HEK293 (cell line): ENCODE measurements around the gene FBXW5.

Source experiments
- ATF2 ChIP-seq: fragments of 450-650 bp; formaldehyde crosslinking; IDR thresholded peaks from 2 replicates; pipeline ENCODE4 v1.5.1; 2016; ENCODE audit warnings: missing biosample characterization, missing genetic modification characterization, low read depth
- HOXA7 ChIP-seq: sonication (generic); formaldehyde crosslinking; IDR thresholded peaks from 2 replicates; pipeline ENCODE4 v1.8.1; 2022; ENCODE audit warnings: missing genetic modification reagents, borderline replicate concordance
- HOXC10 ChIP-seq: sonication (generic); formaldehyde crosslinking; IDR thresholded peaks from 2 replicates; pipeline ENCODE4 v1.8.1; 2023; ENCODE audit warnings: mild to moderate bottlenecking, missing genetic modification reagents
- IKZF3 ChIP-seq: fragments of 450-650 bp; IDR thresholded peaks from 2 replicates; pipeline ENCODE4 v1.5.0; 2018; ENCODE audit warnings: missing biosample characterization, mild to moderate bottlenecking, missing genetic modification characterization, moderate library complexity
- KLF10 ChIP-seq: fragments of 450-650 bp; IDR thresholded peaks from 2 replicates; pipeline ENCODE4 v1.5.1; 2018; ENCODE audit warnings: missing biosample characterization, mild to moderate bottlenecking, missing genetic modification characterization
- KLF9 ChIP-seq: fragments of 450-650 bp; formaldehyde crosslinking; IDR thresholded peaks from 2 replicates; pipeline ENCODE4 v1.5.1; 2016; ENCODE audit warnings: missing biosample characterization, missing genetic modification characterization, low read depth
- MEIS1 ChIP-seq: sonication (generic); formaldehyde crosslinking; IDR thresholded peaks from 2 replicates; pipeline ENCODE4 v1.8.1; 2022; ENCODE audit warnings: missing genetic modification reagents, mild to moderate bottlenecking, borderline replicate concordance
- MZF1 ChIP-seq: fragments of 450-650 bp; formaldehyde crosslinking; IDR thresholded peaks from 2 replicates; pipeline ENCODE4 v1.5.1; 2017; ENCODE audit warnings: missing biosample characterization, missing genetic modification characterization, borderline replicate concordance
- PBX3 ChIP-seq: sonication (generic); formaldehyde crosslinking; IDR thresholded peaks from 2 replicates; pipeline ENCODE4 v1.8.1; 2022; ENCODE audit warnings: mild to moderate bottlenecking, moderate library complexity, missing genetic modification reagents
- RBAK ChIP-seq: fragments of 450-650 bp; formaldehyde crosslinking; IDR thresholded peaks from 2 replicates; pipeline ENCODE4 v1.5.1; 2016; ENCODE audit warnings: missing biosample characterization, missing genetic modification characterization
- SCRT2 ChIP-seq: fragments of 450-650 bp; formaldehyde crosslinking; IDR thresholded peaks from 2 replicates; pipeline ENCODE4 v1.5.1; 2016; ENCODE audit warnings: missing biosample characterization, missing genetic modification characterization
- ZFP69B ChIP-seq: fragments of 450-650 bp; formaldehyde crosslinking; IDR thresholded peaks from 2 replicates; pipeline ENCODE4 v1.5.1; 2016; ENCODE audit warnings: missing biosample characterization, missing genetic modification characterization
- ZNF112 ChIP-seq: fragments of 450-650 bp; formaldehyde crosslinking; IDR thresholded peaks from 2 replicates; pipeline ENCODE4 v1.5.0; 2017; ENCODE audit warnings: missing biosample characterization, missing genetic modification characterization
- ZNF138 ChIP-seq: fragments of 450-650 bp; formaldehyde crosslinking; IDR thresholded peaks from 2 replicates; pipeline ENCODE4 v1.5.1; 2016; ENCODE audit warnings: missing biosample characterization, missing genetic modification characterization, borderline replicate concordance
- ZNF16 ChIP-seq: fragments of 450-650 bp; formaldehyde crosslinking; IDR thresholded peaks from 2 replicates; pipeline ENCODE4 v1.5.1; 2016; ENCODE audit warnings: low read depth, missing biosample characterization, missing genetic modification characterization
- ZNF214 ChIP-seq: fragments of 450-650 bp; formaldehyde crosslinking; IDR thresholded peaks from 2 replicates; pipeline ENCODE4 v1.5.1; 2017; ENCODE audit warnings: missing biosample characterization, mild to moderate bottlenecking, missing genetic modification characterization, borderline replicate concordance
- ZNF221 ChIP-seq: fragments of 450-650 bp; formaldehyde crosslinking; IDR thresholded peaks from 2 replicates; pipeline ENCODE4 v1.5.1; 2017; ENCODE audit warnings: missing biosample characterization, missing genetic modification characterization, borderline replicate concordance
- ZNF24 ChIP-seq: fragments of 450-650 bp; formaldehyde crosslinking; IDR thresholded peaks from 2 replicates; pipeline ENCODE4 v1.5.1; 2016; ENCODE audit warnings: missing biosample characterization, missing genetic modification characterization
- ZNF248 ChIP-seq: fragments of 450-650 bp; formaldehyde crosslinking; IDR thresholded peaks from 2 replicates; pipeline ENCODE4 v1.5.1; 2017; ENCODE audit warnings: missing biosample characterization, missing genetic modification characterization
- ZNF292 ChIP-seq: fragments of 450-650 bp; formaldehyde crosslinking; IDR thresholded peaks from 2 replicates; pipeline ENCODE4 v1.5.1; 2016; ENCODE audit warnings: low read depth, missing biosample characterization, missing genetic modification characterization, borderline replicate concordance
- ZNF302 ChIP-seq: fragments of 450-650 bp; formaldehyde crosslinking; IDR thresholded peaks from 2 replicates; pipeline ENCODE4 v1.5.1; 2016; ENCODE audit warnings: missing biosample characterization, missing genetic modification characterization, low read depth
- ZNF426 ChIP-seq: fragments of 450-650 bp; formaldehyde crosslinking; IDR thresholded peaks from 2 replicates; pipeline ENCODE4 v1.5.1; 2017; ENCODE audit warnings: missing biosample characterization, missing genetic modification characterization, mild to moderate bottlenecking, inconsistent platforms, moderate library complexity
- ZNF449 ChIP-seq: fragments of 450-650 bp; formaldehyde crosslinking; IDR thresholded peaks from 2 replicates; pipeline ENCODE4 v1.5.1; 2017; ENCODE audit warnings: missing biosample characterization, mild to moderate bottlenecking, missing genetic modification characterization, moderate library complexity
- ZNF626 ChIP-seq: fragments of 450-650 bp; sonication (Bioruptor Pico); formaldehyde crosslinking; IDR thresholded peaks from 2 replicates; pipeline ENCODE4 v1.5.1; 2018; ENCODE audit warnings: missing biosample characterization, missing genetic modification characterization, inconsistent platforms
- ZNF629 ChIP-seq: fragments of 450-650 bp; formaldehyde crosslinking; IDR thresholded peaks from 2 replicates; pipeline ENCODE4 v1.5.1; 2017; ENCODE audit warnings: missing biosample characterization, missing genetic modification characterization
- ZNF776 ChIP-seq: fragments of 450-650 bp; formaldehyde crosslinking; IDR thresholded peaks from 2 replicates; pipeline ENCODE4 v1.5.0; 2017; ENCODE audit warnings: missing biosample characterization, missing genetic modification characterization, borderline replicate concordance
- ZNF791 ChIP-seq: fragments of 450-650 bp; formaldehyde crosslinking; IDR thresholded peaks from 2 replicates; pipeline ENCODE4 v1.5.1; 2016; ENCODE audit warnings: missing biosample characterization, missing genetic modification characterization
- ZNF830 ChIP-seq: fragments of 450-650 bp; IDR thresholded peaks from 2 replicates; pipeline ENCODE4 v1.5.0; 2018; ENCODE audit warnings: missing biosample characterization, missing genetic modification characterization, low read depth, mild to moderate bottlenecking, moderate library complexity
- ZSCAN4 ChIP-seq: fragments of 450-650 bp; formaldehyde crosslinking; IDR thresholded peaks from 2 replicates; pipeline ENCODE4 v1.5.1; 2017; ENCODE audit warnings: missing biosample characterization, missing genetic modification characterization
- TF ChIP-seq, protein P1 (sequence below): fragments of 450-650 bp; formaldehyde crosslinking; IDR thresholded peaks from 2 replicates; pipeline ENCODE4 v1.5.1; 2016; ENCODE audit warnings: missing biosample characterization, missing genetic modification characterization
- TF ChIP-seq, protein P2 (sequence below): fragments of 450-650 bp; formaldehyde crosslinking; IDR thresholded peaks from 2 replicates; pipeline ENCODE4 v1.5.1; 2017; ENCODE audit warnings: missing biosample characterization, missing genetic modification characterization

FBXW5 gene

DNA sequence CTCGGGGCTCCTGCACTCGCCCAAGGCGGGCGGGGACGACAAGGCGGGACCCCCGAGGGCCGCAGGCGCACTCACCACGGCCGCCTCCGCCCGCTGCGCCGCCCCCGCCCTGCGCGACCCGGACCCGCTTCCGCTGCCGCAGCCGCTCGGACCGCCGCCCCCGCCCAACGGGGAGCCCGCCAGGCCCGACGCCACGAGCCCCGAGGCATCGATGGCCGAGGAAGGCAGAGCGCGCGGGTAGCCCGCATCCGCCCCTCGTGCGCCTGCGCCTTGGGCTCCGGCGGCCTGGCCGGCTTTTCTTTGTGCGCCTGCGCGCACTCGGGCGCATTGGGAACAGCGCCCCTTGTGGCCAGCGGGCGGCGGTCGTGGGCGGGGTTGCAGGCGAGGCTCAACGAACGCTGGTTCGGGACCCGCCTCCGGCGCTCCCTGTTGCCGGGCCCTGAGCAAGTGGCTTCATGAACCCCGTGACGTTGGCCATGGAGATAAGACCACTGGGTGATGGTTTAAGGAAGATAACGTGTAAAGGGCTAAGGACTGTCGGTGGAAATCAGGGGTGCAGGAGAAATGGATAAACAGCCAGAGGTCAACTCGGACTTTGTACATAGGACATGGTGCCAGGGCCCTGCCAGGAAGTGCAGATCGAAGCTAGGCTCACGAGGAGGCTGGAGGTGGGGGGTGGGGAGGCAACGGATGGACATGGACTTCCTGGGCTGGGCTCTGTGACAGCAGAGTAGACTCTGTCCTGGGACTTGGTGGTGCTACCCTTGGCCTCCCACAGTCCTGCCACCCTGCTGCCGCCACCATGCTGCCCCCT is at the start of gene FBXW5, which contains the start of gene C8G (continued):
- TF ChIP-seq ATF2 (tag by site-specific recombination) (no peak), ZNF214 (no peak), ZNF112 (tag by site-specific recombination) (no peak), MZF1 (tag by site-specific recombination) (no peak), ZNF426 (tag by site-specific recombination) (no peak), ZNF629 (tag by site-specific recombination) (peak; percentile 50), SCRT2 (tag by site-specific recombination) (peak; percentile 73), ZSCAN4 (tag by site-specific recombination) (no peak), ZNF16 (no peak), PBX3 (CRISPR knock-in tag) (no peak), ZFP69B (0 out of 2 replicates have a peak, but pooled peaks have one; percentile 17), ZNF449 (tag by site-specific recombination) (no peak), HOXA7 (no peak), MEIS1 (CRISPR knock-in tag) (no peak), KLF10 (peak; percentile 75; the same call in 1 of the 2 replicates), ZNF221 (tag by site-specific recombination) (no peak), ZNF248 (no peak), ZNF791 (tag by site-specific recombination) (no peak), ZNF302 (no peak), ZNF776 (no peak), ZNF626 (tag by site-specific recombination) (no peak), ZNF830 (tag by site-specific recombination) (no peak), HOXC10 (CRISPR knock-in tag) (no peak), ZNF292 (tag by site-specific recombination) (no peak), KLF9 (tag by site-specific recombination) (peak; percentile 93), ZNF24 (peak; percentile 53; the same call in 1 of the 2 replicates), RBAK (tag by site-specific recombination) (no peak), ZNF138 (no peak), IKZF3 (tag by site-specific recombination) (0 out of 2 replicates have a peak, but pooled peaks have one; percentile 4)
- TF ChIP-seq, protein P1, sequence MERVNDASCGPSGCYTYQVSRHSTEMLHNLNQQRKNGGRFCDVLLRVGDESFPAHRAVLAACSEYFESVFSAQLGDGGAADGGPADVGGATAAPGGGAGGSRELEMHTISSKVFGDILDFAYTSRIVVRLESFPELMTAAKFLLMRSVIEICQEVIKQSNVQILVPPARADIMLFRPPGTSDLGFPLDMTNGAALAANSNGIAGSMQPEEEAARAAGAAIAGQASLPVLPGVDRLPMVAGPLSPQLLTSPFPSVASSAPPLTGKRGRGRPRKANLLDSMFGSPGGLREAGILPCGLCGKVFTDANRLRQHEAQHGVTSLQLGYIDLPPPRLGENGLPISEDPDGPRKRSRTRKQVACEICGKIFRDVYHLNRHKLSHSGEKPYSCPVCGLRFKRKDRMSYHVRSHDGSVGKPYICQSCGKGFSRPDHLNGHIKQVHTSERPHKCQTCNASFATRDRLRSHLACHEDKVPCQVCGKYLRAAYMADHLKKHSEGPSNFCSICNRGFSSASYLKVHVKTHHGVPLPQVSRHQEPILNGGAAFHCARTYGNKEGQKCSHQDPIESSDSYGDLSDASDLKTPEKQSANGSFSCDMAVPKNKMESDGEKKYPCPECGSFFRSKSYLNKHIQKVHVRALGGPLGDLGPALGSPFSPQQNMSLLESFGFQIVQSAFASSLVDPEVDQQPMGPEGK (tag by site-specific recombination): peak; percentile 46; the same call in 1 of the 2 replicates
- TF ChIP-seq, protein P2, sequence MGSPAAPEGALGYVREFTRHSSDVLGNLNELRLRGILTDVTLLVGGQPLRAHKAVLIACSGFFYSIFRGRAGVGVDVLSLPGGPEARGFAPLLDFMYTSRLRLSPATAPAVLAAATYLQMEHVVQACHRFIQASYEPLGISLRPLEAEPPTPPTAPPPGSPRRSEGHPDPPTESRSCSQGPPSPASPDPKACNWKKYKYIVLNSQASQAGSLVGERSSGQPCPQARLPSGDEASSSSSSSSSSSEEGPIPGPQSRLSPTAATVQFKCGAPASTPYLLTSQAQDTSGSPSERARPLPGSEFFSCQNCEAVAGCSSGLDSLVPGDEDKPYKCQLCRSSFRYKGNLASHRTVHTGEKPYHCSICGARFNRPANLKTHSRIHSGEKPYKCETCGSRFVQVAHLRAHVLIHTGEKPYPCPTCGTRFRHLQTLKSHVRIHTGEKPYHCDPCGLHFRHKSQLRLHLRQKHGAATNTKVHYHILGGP (tag by site-specific recombination): no peak
